ENCODE data around the gene RNFT2.
"Not testable (repeated sequence)": the region's sequence is repeated elsewhere in the genome, so short reads cannot be mapped to it uniquely, and the experiment has no call there.

The RNFT2 gene

DNA sequence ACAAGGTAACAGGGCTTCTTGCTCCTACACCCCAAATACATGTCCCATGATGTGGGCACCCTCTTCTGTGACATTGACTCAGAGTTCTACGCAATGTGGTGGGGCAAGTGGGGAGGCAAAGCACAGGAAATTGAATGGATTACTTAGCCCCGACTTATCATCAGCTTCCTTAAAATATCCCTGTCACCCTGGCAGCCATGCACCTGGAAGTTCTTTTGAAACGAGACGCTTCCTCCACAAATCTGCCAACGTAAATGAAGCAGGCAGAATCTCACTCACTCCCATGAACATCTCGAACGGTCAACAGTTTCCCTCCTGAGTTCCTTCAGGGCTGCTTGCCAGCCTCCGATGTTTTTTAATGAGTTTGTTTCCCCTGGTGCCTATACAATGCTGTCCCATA is 33.5 kb downstream of the RNFT2 start:
- H3K9me3 ChIP-seq (ENCODE audit: control insufficient read depth, low read length), result no peaks in the 10 kb centered on the region
- no peak overlapping the region for H3K27ac ChIP-seq (ENCODE audit: low read depth, low read length, severe bottlenecking)
- 93 to 95% methylated on average over 7 to 8 of the region's 8 CpGs for WGBS, 2 experiments (ENCODE audit: insufficient coverage in 2 of 2)
- peaks cover 7% of the 10 kb centered on the region for H3K4me1 ChIP-seq (ENCODE audit: control insufficient read depth, insufficient read depth, low read length, poor library complexity, severe bottlenecking)
- H3K4me3 ChIP-seq (ENCODE audit: extremely low read depth, insufficient read depth, low read length, poor library complexity, severe bottlenecking), result no peak overlapping the region
- no peaks in the 10 kb centered on the region for H3K36me3 ChIP-seq (ENCODE audit: control insufficient read depth, insufficient read depth, low read length)

DNA sequence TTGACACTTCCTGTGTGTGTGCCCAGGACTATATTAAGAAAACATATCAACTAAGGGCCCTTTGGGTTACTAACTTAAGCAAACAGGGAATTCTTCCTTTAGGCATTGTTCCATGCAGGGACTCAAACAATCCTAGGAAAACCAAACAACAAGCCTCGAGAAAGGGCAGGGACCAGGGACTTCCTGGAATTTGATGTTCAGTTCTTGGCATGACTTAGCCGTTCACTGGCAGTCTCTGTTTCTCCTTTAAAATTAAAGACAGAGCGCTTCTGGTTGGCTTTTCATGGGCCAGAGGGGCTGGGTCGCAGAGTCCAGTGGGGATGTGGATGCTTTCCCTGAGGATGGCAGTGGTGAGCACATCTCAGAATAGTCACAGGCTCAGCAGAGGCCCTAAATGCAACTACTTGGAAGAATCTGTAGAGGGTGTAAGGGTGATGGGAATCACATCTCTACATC is 35.2 kb downstream of the RNFT2 start:
- no peaks in the 10 kb centered on the region for H3K36me3 ChIP-seq (ENCODE audit: control insufficient read depth, insufficient read depth, low read length)
- H3K4me1 ChIP-seq (ENCODE audit: control insufficient read depth, insufficient read depth, low read length, poor library complexity, severe bottlenecking), result peaks cover 7% of the 10 kb centered on the region
- 74 to 77% methylated on average over 3 to 4 of the region's 4 CpGs for WGBS, 2 experiments (ENCODE audit: insufficient coverage in 2 of 2)
- no peak overlapping the region for H3K27ac ChIP-seq (ENCODE audit: low read depth, low read length, severe bottlenecking)
- H3K4me3 ChIP-seq (ENCODE audit: extremely low read depth, insufficient read depth, low read length, poor library complexity, severe bottlenecking), result no peak overlapping the region
- no peaks in the 10 kb centered on the region for H3K9me3 ChIP-seq (ENCODE audit: control insufficient read depth, low read length)

DNA sequence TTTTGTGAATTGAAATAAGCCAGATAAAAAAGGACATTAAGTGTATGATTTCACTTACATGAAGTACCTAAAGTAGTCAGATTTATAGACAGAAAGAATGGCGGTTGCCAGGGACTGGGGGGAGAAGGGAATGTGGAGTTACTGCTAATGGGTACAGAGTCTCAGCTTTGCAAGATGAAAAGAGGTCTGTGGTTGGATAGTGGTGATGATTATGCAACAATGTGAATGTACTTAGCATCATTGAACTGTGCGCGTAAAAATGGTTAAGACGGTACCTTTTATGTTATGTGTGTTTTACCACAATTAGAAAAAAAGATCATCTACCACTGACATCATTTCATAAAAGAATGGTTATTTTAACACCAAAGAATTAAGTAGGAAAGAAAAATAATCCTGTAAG is 35.9 kb downstream of the RNFT2 start:
- Histone ChIP-seq H3K27ac (ENCODE audit: low read depth, low read length, severe bottlenecking) (no peak overlapping the region), H3K4me1 (ENCODE audit: control insufficient read depth, insufficient read depth, low read length, poor library complexity, severe bottlenecking) (peaks cover 7% of the 10 kb centered on the region), H3K4me3 (ENCODE audit: extremely low read depth, insufficient read depth, low read length, poor library complexity, severe bottlenecking) (no peak overlapping the region), H3K9me3 (ENCODE audit: control insufficient read depth, low read length) (no peaks in the 10 kb centered on the region), H3K36me3 (ENCODE audit: control insufficient read depth, insufficient read depth, low read length) (no peaks in the 10 kb centered on the region)
- WGBS, 2 experiments (ENCODE audit: insufficient coverage in 2 of 2), result 91 to 92% methylated on average over 1 of the region's 4 CpGs

DNA sequence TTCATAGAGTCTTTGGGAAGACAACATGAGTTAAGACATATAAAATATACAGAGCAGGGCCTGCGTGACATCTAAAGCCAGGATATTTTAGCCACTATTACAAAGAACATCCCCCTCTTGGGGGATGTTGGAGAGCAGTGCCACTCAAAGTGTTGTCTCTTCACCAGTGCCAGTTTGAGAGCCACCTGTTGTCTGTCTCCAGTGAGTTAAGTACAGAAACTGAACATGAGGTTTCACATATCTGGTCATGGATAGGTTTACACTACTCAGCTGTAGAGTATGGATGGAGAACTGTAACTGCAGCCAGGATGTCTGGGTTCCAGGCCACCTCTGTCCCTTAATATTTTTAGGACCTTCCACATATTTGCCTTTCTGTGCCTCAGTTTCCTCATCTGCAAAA is 39.1 kb downstream of the RNFT2 start:
- no CpG with 5 or more reads among the region's 1 CpG for WGBS, 2 experiments (ENCODE audit: insufficient coverage in 2 of 2)
- H3K27ac ChIP-seq (ENCODE audit: low read depth, low read length, severe bottlenecking), result no peak overlapping the region
- no peaks in the 10 kb centered on the region for H3K4me1 ChIP-seq (ENCODE audit: control insufficient read depth, insufficient read depth, low read length, poor library complexity, severe bottlenecking)
- H3K4me3 ChIP-seq (ENCODE audit: extremely low read depth, insufficient read depth, low read length, poor library complexity, severe bottlenecking), result no peak overlapping the region
- no peaks in the 10 kb centered on the region for H3K9me3 ChIP-seq (ENCODE audit: control insufficient read depth, low read length)
- no peaks in the 10 kb centered on the region for H3K36me3 ChIP-seq (ENCODE audit: control insufficient read depth, insufficient read depth, low read length)

DNA sequence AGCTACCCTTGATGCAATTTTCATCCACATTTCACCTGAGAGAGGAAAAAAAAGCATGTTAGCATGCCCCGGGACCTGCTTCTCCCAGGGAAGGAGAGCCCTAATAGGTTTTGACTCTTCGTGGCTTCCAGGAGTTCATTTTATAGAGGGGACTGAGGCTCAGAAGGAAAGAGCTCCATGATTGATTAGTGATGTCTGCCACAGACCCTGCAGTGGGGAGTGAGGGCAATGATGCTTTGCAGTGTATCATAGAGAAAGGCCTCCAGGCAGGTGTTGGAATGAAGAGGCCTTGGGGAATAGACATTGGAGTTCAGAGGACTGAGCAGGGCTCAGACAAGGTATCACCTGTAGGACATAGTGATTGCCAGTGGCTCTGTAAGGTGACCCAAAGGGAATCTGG is 41.5 kb downstream of the RNFT2 start:
- Histone ChIP-seq H3K36me3 (ENCODE audit: control insufficient read depth, insufficient read depth, low read length) (no peaks in the 10 kb centered on the region), H3K4me3 (ENCODE audit: extremely low read depth, insufficient read depth, low read length, poor library complexity, severe bottlenecking) (no peak overlapping the region), H3K27ac (ENCODE audit: low read depth, low read length, severe bottlenecking) (no peak overlapping the region), H3K9me3 (ENCODE audit: control insufficient read depth, low read length) (no peaks in the 10 kb centered on the region), H3K4me1 (ENCODE audit: control insufficient read depth, insufficient read depth, low read length, poor library complexity, severe bottlenecking) (no peaks in the 10 kb centered on the region)
- 90 to 100% methylated on average over 1 of the region's 2 CpGs for WGBS, 2 experiments (ENCODE audit: insufficient coverage in 2 of 2)

DNA sequence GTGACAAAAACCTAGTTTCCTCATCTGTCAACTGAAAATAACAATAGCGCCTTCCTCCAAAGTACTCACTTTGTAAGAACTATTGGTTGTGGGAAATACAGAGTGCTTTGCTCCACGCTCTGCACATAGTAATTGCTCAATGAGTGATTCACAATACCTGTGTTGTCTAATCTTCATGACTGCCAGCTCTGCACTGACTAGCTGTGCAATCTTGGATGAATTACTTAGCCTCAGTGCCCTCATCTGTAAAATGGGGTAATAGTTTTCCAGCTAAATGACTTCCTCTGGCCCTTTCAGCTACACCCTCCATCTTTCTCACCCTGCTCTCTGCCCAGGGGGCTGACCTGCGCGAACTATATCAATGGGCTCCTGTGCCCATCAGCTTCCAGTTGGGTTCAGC is 42.8 kb downstream of the RNFT2 start:
- H3K4me3 ChIP-seq (ENCODE audit: extremely low read depth, insufficient read depth, low read length, poor library complexity, severe bottlenecking), result no peak overlapping the region
- WGBS, 2 experiments (ENCODE audit: insufficient coverage in 2 of 2), result 50% methylated on average over 2 of the region's 4 CpGs; no CpG with 5 or more reads in 1 of the 2 experiments
- no peak overlapping the region for H3K27ac ChIP-seq (ENCODE audit: low read depth, low read length, severe bottlenecking)
- no peaks in the 10 kb centered on the region for H3K4me1 ChIP-seq (ENCODE audit: control insufficient read depth, insufficient read depth, low read length, poor library complexity, severe bottlenecking)
- H3K36me3 ChIP-seq (ENCODE audit: control insufficient read depth, insufficient read depth, low read length), result no peaks in the 10 kb centered on the region
- no peaks in the 10 kb centered on the region for H3K9me3 ChIP-seq (ENCODE audit: control insufficient read depth, low read length)

GRCh38 chr12:116783525-116784237 is 45.6 kb downstream of the RNFT2 start:
- Histone ChIP-seq H3K4me3 (ENCODE audit: extremely low read depth, insufficient read depth, low read length, poor library complexity, severe bottlenecking) (no peak overlapping the region), H3K36me3 (ENCODE audit: control insufficient read depth, insufficient read depth, low read length) (no peaks in the 10 kb centered on the region), H3K4me1 (ENCODE audit: control insufficient read depth, insufficient read depth, low read length, poor library complexity, severe bottlenecking) (no peaks in the 10 kb centered on the region), H3K27ac (ENCODE audit: low read depth, low read length, severe bottlenecking) (no peak overlapping the region), H3K9me3 (ENCODE audit: control insufficient read depth, low read length) (no peaks in the 10 kb centered on the region)
- 90 to 96% methylated on average over 5 to 6 of the region's 6 CpGs for WGBS, 2 experiments (ENCODE audit: insufficient coverage in 2 of 2)

GRCh38 chr12:116784238-116784612 is 46.1 kb downstream of the RNFT2 start:
- 94 to 95% methylated on average over 7 of the region's 7 CpGs for WGBS, 2 experiments (ENCODE audit: insufficient coverage in 2 of 2)
- Histone ChIP-seq H3K27ac (ENCODE audit: low read depth, low read length, severe bottlenecking) (no peak overlapping the region), H3K9me3 (ENCODE audit: control insufficient read depth, low read length) (no peaks in the 10 kb centered on the region), H3K4me1 (ENCODE audit: control insufficient read depth, insufficient read depth, low read length, poor library complexity, severe bottlenecking) (no peaks in the 10 kb centered on the region), H3K36me3 (ENCODE audit: control insufficient read depth, insufficient read depth, low read length) (no peaks in the 10 kb centered on the region), H3K4me3 (ENCODE audit: extremely low read depth, insufficient read depth, low read length, poor library complexity, severe bottlenecking) (no peak overlapping the region)

GRCh38 chr12:116789562-116789961 is 51.4 kb downstream of the RNFT2 start:
- not testable (repeated sequence) for H3K27ac ChIP-seq (ENCODE audit: low read depth, low read length, severe bottlenecking); H3K9me3 ChIP-seq (ENCODE audit: control insufficient read depth, low read length); H3K4me1 ChIP-seq (ENCODE audit: control insufficient read depth, insufficient read depth, low read length, poor library complexity, severe bottlenecking); H3K4me3 ChIP-seq (ENCODE audit: extremely low read depth, insufficient read depth, low read length, poor library complexity, severe bottlenecking); H3K36me3 ChIP-seq (ENCODE audit: control insufficient read depth, insufficient read depth, low read length)

DNA sequence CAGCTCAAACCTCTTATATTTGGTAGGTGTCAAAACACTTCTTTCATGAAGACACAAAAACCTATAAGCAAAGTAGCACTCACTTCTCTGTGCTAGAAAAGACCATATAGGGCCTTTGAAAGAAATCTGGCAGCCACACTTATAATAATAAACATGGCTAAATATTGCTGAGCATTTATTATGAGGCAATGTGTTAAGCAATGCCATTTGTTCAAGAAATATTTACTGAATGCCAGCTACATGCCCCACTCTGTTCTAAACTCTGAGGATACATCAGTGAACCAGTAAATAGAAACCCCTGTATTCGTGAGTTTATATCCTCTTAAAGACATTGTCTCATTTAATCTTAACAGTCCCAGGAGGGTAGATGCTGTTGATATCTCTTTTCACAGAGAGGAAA is 52.0 kb downstream of the RNFT2 start:
- 83% methylated on average over 1 of the region's 1 CpG; no CpG with 5 or more reads in 1 of the 2 experiments for WGBS, 2 experiments (ENCODE audit: insufficient coverage in 2 of 2)
- Histone ChIP-seq H3K4me1 (ENCODE audit: control insufficient read depth, insufficient read depth, low read length, poor library complexity, severe bottlenecking) (no peaks in the 10 kb centered on the region), H3K27ac (ENCODE audit: low read depth, low read length, severe bottlenecking) (no peak overlapping the region), H3K9me3 (ENCODE audit: control insufficient read depth, low read length) (no peaks in the 10 kb centered on the region), H3K36me3 (ENCODE audit: control insufficient read depth, insufficient read depth, low read length) (no peaks in the 10 kb centered on the region), H3K4me3 (ENCODE audit: extremely low read depth, insufficient read depth, low read length, poor library complexity, severe bottlenecking) (no peak overlapping the region)

GRCh38 chr12:116792403-116792802 is 54.3 kb downstream of the RNFT2 start:
- Histone ChIP-seq H3K9me3 (ENCODE audit: control insufficient read depth, low read length) (no peaks in the 10 kb centered on the region), H3K4me3 (ENCODE audit: extremely low read depth, insufficient read depth, low read length, poor library complexity, severe bottlenecking) (no peak overlapping the region), H3K27ac (ENCODE audit: low read depth, low read length, severe bottlenecking) (no peak overlapping the region), H3K36me3 (ENCODE audit: control insufficient read depth, insufficient read depth, low read length) (no peaks in the 10 kb centered on the region), H3K4me1 (ENCODE audit: control insufficient read depth, insufficient read depth, low read length, poor library complexity, severe bottlenecking) (no peaks in the 10 kb centered on the region)
- WGBS, 2 experiments (ENCODE audit: insufficient coverage in 2 of 2), result 92 to 96% methylated on average over 8 of the region's 10 CpGs
